GM18507 (cell line): ENCODE measurements around the gene ARHGEF3.

Experiments
- DNase-seq: peaks from one replicate; pipeline ENCODE4 v3.0.0; 2011; ENCODE audit warnings: low read depth; ENCODE audit not compliant: insufficient read length; ENCODE audit errors: extremely low spot score
- FAIRE-seq: peaks from 2 replicates; lab custom pipeline; 2011; peaks lifted over from hg19 to GRCh38; lab: Jason Lieb, UNC

The ARHGEF3 gene

DNA sequence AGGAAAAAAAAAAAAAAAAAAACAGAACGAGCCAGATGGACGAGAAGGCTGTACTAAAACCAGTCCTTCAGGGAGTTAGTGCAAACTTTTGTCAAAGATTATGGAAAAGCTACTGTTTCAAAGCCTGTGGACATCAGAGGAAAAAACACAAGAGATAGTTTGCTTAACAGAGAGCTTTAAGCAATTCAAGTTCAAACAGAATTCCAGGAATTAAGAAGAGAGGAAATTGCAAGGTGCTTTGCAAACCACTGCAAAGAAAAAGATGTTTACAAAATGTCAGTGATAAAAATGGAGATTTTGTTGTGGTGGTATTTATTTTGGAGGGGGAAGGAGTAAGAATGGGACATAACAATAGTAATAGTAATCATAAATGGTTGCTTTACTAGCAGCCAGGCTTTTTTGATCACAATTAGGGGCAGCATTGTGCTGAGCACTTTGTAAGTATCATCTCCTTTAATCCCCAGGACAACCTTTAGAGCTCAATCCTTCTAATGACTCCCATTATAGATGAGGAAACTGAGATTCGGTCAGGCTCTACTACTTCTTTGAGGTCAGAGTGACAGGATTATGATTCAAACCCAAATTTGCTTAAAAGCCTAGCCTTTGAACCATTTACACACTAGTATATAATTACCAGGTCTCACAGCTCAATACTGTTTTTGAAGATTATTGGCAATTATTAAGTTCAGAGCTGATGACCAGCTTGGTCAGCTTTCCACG, 22.4 kb upstream of the ARHGEF3 start:
- FAIRE-seq (no peak), DNase-seq (no peak)

DNA sequence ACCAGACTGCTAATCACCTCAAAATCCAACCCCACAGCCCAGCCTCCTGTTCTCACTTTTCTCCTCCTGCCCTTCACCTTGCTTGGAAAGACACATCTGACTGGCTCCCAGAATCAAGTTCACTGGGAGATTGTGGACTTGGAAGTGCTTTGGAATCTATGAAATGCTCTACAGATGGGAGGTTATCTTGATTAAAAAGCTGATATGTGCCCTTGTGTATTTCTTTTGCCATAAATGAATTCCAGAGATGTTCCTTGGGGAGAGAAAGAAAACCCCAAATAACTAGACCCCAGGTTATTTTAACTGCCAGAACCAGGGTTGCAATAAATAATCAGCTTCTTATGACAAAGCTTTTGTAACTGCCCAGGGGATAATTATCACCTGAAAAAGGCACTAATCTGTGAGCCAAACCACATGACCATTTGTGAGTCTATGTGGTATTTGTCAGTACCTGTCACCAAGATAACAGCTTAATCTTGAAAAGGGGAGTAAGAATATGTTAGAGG, 21.7 kb upstream of the ARHGEF3 start:
- no peak for FAIRE-seq
- DNase-seq, result no peak

DNA sequence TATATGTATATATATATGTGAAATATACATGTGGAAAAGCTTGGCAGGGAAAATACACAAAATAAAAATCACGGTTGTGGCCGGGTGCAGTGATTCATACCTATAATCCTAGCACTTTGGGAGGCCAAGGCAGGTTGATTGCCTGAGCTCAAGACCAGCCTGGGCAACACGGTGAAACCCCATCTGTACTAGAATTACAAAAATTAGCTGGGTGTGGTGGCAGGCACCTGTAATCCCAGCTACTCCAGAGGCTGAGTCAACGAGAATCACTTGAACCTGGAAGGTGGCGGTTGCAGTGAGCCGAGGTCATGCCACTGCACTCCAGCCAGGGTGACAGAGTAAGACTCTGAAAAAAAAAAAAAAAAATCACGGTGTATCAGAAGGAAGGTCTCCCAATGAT, 20.8 kb upstream of the ARHGEF3 start:
- no peak for FAIRE-seq
- DNase-seq, result no peak

DNA sequence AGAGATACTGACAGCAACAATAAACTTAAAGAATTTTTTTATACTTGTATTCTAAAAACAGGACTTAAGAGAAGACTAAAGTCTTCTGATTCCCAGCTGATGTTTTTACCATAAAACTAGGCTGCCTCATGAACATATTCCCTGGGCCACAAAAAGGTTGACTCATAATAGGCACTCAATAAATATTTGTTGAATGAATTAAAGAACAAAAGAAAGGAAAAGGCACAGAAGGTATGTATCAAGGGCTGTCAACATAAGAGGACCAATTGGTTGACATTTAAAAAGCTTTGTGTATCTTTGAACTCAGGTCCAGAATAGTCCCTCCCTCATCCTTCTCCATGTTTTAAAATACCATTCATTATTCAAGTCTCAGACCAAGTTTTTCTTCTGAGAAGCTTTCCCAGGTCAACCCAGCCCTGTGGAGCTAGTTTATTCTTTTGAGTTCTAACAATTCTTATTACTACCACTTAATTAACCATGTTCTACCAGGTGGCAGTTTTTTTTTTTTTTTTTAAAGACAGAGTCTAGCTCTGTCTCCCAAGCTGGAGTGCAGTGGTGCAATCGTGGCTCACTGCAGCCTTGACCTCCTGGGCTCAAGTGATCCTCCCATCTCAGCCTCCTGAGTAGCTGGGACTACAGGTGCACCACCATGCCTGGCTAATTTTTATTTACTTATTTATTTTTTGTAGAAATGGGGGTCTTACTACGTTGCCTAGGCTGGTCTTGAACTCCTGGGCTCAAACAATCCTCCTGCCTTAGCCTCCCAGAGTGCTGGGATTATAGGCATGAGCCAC, 17.5 kb upstream of the ARHGEF3 start:
- DNase-seq (no peak), FAIRE-seq (no peak)

DNA sequence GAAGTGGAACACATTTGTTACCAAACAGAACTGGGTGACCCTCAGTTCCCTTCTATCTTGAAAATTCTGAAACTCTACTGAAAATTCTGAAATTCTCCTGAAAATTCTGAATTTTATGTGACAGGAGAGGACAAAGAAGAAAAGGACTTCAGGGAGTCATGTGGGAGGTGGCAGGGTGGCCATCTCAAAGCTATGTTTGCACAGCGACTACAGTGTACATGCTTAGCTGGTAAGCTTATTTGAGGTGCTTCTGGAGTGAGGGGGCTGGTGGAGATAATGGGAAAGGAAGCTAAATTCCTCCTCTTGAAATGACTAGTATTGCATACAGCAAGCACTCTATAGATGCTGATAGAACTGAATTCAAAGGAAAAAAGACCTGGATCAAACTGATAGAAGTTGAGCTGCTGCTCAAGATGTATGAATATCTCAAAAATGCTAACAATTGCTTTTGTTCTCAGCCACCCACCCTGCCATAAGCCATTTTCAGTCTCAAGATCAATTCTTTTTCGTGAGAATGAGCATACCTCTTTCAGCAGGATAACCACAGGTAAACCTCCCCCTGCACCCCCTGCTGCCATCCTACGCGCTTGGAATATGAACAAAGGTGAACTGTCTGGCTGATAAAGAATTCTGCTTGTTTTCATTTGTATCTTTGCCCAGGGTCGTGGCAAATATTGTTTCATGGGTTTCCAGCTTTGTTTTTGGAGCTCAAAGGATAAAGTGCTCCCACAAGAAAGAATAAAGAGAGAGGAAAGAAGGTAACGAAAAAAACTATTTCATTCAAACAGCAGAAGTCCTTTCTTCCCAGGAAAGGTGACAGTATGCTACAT, 16.6 kb upstream of the ARHGEF3 start:
- DNase-seq (no peak), FAIRE-seq (no peak)

DNA sequence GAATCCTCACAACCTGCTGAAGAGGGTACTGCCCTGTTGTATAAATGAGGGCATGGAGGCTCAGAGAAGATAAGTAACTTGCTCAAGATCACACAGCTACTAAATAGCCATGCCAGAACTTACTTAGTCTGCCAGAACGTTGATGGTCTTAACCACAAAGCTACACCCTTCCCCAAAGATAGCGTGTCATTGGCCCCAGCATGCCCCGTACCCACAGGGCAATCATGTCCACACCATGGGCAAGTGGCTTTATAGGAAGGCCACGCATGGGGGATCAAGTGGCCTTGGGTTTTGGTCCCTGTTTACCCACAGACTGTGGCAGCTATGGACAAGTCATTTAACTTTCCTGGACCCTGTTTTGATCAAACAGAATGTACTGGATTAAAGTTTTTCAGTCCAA, 15.9 kb upstream of the ARHGEF3 start:
- FAIRE-seq, result no peak

DNA sequence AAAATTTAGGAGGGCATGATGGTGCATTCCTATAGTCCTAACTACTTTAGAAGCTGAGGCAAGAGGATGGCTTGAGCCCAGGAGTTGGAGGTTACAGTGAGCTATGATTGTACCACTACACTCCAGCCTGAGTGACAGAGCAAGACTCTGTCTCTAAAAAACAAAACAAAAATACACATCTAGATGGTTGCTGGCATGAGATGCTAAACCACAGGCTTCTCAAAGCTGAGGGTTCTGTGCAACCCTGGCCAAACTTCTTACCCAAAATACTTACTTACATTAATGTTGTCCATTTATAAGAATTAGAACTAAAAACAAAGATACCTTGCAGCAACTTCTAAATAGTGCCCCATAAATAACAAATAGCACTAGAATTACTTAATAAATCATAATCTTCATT, 14.3 kb upstream of the ARHGEF3 start:
- DNase-seq (no peak), FAIRE-seq (no peak)

More for the DNA sequence above, 15.9 kb upstream of the ARHGEF3 start:
- DNase-seq, result no peak

DNA sequence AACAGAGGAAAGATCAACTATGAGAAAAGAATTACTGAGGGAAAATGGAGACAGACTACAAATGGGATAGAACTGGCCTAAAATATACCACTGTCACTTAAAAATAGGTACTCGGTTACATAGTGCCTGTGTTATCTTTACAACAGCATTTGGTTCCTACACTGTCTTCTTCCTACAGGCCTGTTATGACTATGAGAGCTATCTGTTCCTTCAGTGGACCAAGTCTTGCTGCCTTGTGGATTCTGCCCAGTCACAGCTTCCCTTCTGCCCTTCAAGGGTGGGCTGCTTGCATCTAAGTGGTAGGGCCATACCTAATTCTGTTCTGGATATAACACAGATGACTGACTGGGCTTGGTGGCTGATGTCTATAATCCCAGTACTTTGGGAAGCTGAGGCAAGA, 13.8 kb upstream of the ARHGEF3 start:
- DNase-seq (no peak), FAIRE-seq (no peak)

DNA sequence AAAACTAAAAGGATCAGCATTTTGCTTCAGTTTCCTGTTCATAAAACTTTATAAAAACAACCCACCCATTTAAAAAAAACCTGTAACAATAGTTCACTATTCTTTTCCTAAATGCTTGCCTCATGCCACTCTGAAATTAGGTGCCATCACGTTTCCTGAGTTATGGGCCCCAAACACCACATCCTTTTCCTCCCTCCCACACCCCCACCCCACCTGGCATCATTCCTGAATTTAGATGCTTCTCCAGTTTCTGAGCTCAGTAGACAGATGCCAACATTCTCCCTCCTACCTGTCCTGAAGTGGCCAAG, 11.9 kb upstream of the ARHGEF3 start:
- FAIRE-seq (no peak), DNase-seq (no peak)

DNA sequence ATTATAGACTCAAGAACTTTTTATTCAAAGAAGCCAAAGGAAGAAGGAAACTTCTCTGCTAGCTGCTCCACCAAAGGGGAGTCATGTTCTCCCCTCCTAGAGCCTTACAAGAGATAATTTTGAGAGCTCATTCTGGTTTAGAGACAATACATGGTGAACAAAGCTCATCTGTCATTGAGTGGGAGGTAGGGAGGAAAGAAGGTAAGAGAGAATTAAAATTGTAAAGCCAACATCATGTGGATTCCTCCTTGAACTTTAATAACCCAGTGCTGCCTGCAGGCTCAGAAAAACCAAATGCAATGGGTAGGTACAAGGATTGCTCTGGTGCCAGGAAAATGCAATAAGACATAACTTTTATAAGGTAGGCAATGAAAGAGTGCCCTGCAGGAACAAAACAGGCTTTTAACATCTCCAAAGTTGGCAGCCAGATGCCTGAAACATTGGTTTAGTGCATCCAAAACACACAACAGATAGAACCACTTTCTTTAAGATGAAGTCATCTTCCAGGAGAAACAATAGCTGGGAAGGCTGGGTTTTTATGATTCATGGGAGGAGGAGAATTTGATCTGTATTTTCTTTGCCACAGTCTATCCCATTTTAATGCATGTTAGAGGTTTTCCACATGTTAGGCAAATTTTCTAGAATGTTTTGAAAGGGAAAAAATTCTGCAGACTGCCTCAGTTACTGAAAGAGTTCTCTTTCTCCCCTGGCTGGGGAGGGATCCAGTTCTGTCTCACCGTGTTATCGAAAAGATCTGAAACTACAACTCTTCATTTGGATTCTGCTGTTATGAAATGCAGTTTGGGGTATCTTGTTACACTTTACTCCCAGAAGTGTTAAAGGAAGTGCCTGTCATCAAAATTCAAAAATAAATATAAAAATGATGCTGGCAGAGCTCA, 11.3 kb upstream of the ARHGEF3 start:
- no peak for DNase-seq
- no peak for FAIRE-seq

DNA sequence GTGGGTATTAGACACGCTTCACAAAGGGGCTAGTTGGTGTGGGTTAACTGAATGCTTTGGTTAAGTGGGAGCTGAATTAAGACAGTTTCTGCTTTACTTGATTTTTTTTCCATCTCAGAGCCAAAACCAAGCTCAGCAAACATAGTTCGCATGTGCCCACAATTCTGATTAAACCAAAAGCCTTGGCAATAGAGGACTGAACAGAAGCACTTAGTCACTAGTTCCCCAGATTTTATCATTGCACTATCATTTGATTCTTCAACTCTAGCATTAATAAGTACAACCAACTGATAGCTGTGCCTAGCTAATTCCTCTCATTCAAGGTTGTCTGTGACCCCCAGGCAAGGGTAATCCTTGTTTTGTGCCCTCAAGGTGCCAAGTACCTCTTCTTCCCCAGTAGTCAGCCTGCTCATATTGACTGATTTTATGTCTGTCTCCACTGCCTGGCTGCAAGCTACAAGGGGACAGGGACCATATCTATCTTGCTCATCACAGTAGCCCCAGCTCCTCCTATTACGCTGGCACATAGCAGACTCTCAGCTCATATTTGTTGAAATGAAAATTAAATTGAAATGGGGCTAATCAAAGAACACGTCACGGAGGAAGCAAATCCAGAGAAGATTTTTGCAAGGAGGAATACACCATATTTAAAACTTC, 9.9 kb upstream of the ARHGEF3 start:
- FAIRE-seq, result no peak

DNA sequence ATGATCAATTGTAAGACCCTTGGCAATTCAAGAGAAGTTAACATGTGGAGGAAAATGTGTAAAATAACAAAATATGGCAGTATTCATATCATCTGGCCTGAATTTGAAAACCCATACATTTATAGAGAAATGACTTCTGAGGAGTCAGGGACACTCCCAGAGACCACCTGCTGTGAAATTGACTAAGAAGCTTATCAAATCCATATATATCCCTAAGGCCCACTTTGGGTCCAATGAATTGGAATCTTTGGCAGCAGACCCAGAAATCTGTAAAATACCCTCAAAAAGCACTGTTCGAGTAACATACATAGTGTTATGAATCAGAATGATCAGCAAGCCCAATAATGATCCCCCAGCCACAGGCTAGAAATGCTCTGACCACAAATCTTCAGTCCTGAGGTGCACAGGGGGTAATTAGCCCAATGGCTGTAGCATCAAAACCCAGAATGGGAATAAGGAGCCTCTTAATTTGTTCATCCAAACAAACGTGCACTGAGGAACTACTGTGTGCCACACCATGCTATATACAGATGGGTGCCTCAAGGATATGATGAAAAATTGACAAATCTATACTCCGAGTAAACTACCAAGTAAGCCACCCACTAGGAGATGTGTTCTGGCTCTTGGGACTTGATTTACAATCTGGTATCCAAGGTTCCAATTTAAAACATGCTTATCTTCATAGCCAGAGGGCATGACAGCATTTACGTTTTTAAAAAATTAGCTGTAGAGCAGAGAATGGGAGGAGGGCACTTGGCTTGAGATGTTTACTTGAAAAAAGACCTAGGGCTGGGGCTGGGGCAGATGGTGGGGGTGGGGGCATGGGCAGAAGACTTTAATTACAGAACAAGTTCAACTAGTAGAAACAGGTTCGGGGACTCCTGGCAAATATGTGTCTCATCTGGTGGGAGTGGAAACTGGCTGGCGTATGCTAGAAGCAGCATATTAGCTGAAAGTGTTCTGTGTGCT, 9.1 kb upstream of the ARHGEF3 start:
- no peak for DNase-seq
- FAIRE-seq, result no peak

More for the DNA sequence above, 9.9 kb upstream of the ARHGEF3 start:
- DNase-seq, result no peak

DNA sequence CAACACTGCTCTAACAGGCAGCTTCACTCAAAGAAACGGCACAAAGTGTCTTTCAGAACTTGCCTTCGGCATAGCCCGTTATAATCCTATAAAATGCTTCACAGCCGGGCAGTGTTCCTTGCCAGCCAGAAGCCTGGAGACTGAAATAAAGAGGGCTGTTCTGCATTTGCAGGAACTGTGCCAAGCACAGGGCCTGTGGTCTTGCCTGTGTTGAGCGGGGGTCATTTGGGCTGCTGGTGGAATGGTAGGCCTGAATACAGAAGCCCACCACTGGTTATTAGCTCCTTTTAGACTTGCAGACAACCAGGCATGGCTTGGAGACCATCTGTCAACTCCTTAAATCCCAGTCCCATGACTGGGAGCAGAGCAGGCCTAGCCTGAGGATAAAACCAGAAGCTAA, 4.7 kb upstream of the ARHGEF3 start:
- FAIRE-seq, result no peak
- no peak for DNase-seq

DNA sequence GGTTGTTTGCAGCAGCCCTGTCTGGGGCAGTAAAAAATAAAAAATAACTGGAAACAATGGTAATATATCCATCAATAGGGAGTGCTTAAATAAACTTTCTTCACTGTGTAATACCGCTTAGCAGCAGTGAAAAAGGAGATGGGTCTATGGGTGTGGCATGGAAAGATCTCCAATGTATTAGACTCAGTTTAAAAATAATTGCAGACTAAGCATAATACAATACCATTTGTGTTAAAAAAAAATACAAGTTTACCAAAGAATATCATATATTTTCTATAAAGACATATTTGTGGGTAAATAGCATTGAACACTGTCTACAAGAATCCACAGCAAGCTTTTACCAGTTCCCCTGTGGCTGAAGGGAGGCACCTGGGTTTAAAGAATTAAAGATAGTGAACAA, 1.0 kb upstream of the ARHGEF3 start:
- FAIRE-seq (no peak), DNase-seq (no peak)

DNA sequence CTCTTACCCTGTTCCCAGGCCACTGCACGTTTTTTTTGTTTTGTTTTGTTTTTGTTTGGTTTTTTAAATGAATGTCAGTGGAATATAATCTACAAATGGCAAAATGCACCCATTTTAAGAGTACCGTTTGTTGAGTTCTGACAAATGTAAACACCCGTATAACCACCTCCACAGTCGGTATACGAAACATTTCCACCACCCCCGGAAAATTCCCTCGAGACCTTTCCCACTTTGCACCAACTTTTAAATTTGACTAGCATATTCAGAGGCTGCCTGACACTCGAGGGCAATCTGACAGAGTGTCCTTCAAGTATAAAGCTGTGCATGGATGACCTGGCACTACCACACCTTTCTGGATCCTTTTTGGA, 613 bp upstream of the ARHGEF3 start:
- FAIRE-seq, result no peak
- no peak for DNase-seq

DNA sequence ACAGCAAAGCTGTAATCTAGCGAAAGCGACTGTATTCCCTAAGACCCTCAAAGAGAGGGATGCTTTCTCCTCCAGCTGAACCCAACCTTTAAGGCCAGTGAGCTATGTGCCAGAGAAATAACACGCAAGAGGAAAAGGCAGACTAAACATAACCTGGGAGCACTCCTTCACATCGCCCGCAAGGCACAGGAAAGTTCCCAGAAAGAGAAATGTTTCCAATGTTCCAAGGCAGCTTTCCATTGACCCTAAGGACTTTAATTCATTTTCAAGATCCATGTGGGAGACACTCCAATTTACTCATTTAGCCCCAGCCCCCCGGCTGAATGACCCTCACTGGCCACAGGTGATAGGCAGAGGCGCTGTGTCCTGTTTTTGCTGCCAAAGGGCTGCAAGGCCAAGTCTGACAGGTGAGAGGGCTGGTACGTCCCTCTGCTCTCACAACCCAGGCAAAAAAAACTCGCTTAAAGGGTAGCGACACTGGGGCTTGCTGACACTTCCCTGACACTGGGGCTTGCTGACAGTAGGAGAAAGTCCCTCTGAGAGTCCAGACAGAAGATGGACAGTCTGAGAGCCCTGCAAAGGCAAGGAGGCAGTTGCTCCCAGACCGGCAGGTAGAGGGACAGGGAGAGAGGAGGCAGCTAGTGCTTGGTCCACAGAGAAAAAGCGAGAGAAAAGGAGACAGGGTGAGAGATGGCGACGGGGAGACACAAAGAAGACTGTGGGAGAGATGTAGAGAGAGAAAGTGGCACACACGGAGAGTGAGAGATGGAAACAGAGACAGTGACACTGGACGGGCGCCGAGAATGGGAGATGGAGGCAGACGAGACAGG, 702 bp downstream of the ARHGEF3 start:
- DNase-seq (no peak), FAIRE-seq (no peak)
